ENCODE results near the gene CD22. TPM values are rescaled to one million over a fixed set of nuclear protein-coding genes. Genes with fewer than 3 reads are reported as not detected.

Gene CD22
- total RNA-seq, 4 donors from 2014 or later, result 7.2 to 22.8 (median 13.4) TPM

GRCh38 chr19:35288906-35289305 lies 40.1 kb upstream of the CD22 start:
- no peak overlapping the region for H3K27ac ChIP-seq
- 71 to 75% methylated on average over 5 of the region's 5 CpGs for WGBS, 2 donors
- H3K4me3 ChIP-seq, result no peak overlapping the region
- H3K36me3 ChIP-seq, result no peaks in the 10 kb centered on the region
- TF ChIP-seq POLR2A (IDR thresholded peaks at IDR 0.05) (no peak), EP300 (IDR thresholded peaks at IDR 0.05) (no peak), CTCF (IDR thresholded peaks at IDR 0.05) (no peak)
- H3K27me3 ChIP-seq, result peaks cover 0 to 24% of the 10 kb centered on the region in 2 donors
- DNase-seq (ENCODE audit: low spot score in 2 of 2), result no peak
- H3K9me3 ChIP-seq, result no peaks in the 10 kb centered on the region
- peaks cover 0 to 17% (median 0%) of the 10 kb centered on the region in 4 donors for H3K4me1 ChIP-seq

GRCh38 chr19:35290381-35291127 lies 38.4 kb upstream of the CD22 start:
- Histone ChIP-seq H3K27ac (peak overlapping the region; percentile 7 to 81 (median 34)), H3K36me3 (no peaks in the 10 kb centered on the region), H3K4me1 (peaks cover 0 to 25% (median 3%) of the 10 kb centered on the region in 4 donors), H3K27me3 (peaks cover 0 to 37% of the 10 kb centered on the region in 2 donors), H3K4me3 (peak overlapping the region in 1 of 4 donors; percentile 46), H3K9me3 (no peaks in the 10 kb centered on the region)
- WGBS, 2 donors, result 55 to 56% methylated on average over 13 to 18 of the region's 20 CpGs
- TF ChIP-seq EP300 (IDR thresholded peaks at IDR 0.05) (no peak), POLR2A (IDR thresholded peaks at IDR 0.05) (no peak), CTCF (IDR thresholded peaks at IDR 0.05) (no peak)
- DNase-seq (ENCODE audit: low spot score in 2 of 2), result no peak

GRCh38 chr19:35291259-35291658 lies 37.7 kb upstream of the CD22 start:
- 42 to 51% methylated on average over 6 of the region's 6 CpGs for WGBS, 2 donors
- Histone ChIP-seq H3K9me3 (no peaks in the 10 kb centered on the region), H3K27me3 (peaks cover 0 to 44% of the 10 kb centered on the region in 2 donors), H3K27ac (peak overlapping the region in 3 of 4 donors; percentile 19 to 81 (median 53)), H3K4me3 (peak overlapping the region in 1 of 4 donors; percentile 46), H3K36me3 (no peaks in the 10 kb centered on the region), H3K4me1 (peaks cover 0 to 28% (median 3%) of the 10 kb centered on the region in 4 donors)
- TF ChIP-seq EP300 (IDR thresholded peaks at IDR 0.05), result no peak
- TF ChIP-seq POLR2A (IDR thresholded peaks at IDR 0.05), result no peak
- TF ChIP-seq CTCF (IDR thresholded peaks at IDR 0.05), result no peak
- DNase-seq (ENCODE audit: low spot score in 2 of 2), result no peak

GRCh38 chr19:35291916-35292315 lies 37.1 kb upstream of the CD22 start, which contains the start of gene MAG:
MAG (plus strand) TSS chr19:35292161; CDS start chr19:35295409, 3,248 bp downstream.
- 40 to 60% methylated on average over 10 to 12 of the region's 12 CpGs for WGBS, 2 donors
- Histone ChIP-seq H3K4me3 (peak within 1 kb of the TSS in 2 of 4 donors; percentile 25 to 46), H3K9me3 (no peaks in the 10 kb centered on the region), H3K27ac (peak within 1 kb of the TSS; percentile 19 to 81 (median 47)), H3K27me3 (peaks cover 0 to 44% of the 10 kb centered on the region in 2 donors), H3K4me1 (peaks cover 0 to 28% (median 3%) of the 10 kb centered on the region in 4 donors), H3K36me3 (no peaks in the 10 kb centered on the region)
- DNase-seq (ENCODE audit: low spot score in 2 of 2), result no peak
- TF ChIP-seq EP300 (IDR thresholded peaks at IDR 0.05), result peak in 1 of 2 donors; percentile 27
- TF ChIP-seq POLR2A (IDR thresholded peaks at IDR 0.05), result no peak
- no peak for TF ChIP-seq CTCF (IDR thresholded peaks at IDR 0.05)

Data from tibial nerve (tissue), 4 donors.